ENCODE results near the gene GSE1. TPM values are rescaled to one million over a fixed set of nuclear protein-coding genes. Genes with fewer than 3 reads are reported as not detected.

Gene GSE1
- total and polyA plus RNA-seq, 4 donors, result 20.3 to 40.6 (median 30.7) TPM

DNA sequence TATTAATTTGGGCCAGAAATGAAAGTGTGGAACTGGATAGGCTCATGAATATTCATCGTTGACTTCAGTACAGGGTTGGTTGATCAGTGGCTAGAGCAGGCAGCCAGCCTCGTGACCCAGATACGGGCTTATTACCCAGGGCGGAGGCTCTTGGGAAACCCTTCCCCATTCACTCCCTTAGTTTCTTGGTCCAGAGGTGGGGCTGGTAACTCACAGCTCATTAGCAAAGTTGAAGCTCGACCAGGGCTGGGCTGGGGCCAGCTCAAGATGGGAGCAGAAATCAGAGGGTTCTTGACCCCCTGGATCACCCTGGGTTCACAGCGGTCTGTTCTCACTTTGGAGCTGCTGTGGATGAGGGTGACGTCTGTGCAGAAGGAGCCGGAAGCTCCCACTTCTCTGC is 44.6 kb upstream of the GSE1 start:
- peaks cover 5% of the 10 kb centered on the region for H3K9me3 ChIP-seq (ENCODE audit: control insufficient read depth, insufficient read depth, low read length)
- no CpG with 5 or more reads among the region's 8 CpGs for WGBS (ENCODE audit: insufficient coverage)
- peaks cover 28% of the 10 kb centered on the region for H3K36me3 ChIP-seq (ENCODE audit: control insufficient read depth, insufficient read depth, low read length)
- no peaks in the 10 kb centered on the region for H3K27me3 ChIP-seq (ENCODE audit: control insufficient read depth, insufficient read depth, low read length)
- DNase-seq (ENCODE audit: low read depth in 4 of 6, low spot score in 6 of 6), result no peak
- no peak overlapping the region for H3K4me3 ChIP-seq (ENCODE audit: low read depth, low read length)
- peaks cover 64% of the 10 kb centered on the region for H3K4me1 ChIP-seq (ENCODE audit: control insufficient read depth, insufficient read depth, low read length)
- H3K27ac ChIP-seq (ENCODE audit: low read depth, low read length), result no peak overlapping the region

DNA sequence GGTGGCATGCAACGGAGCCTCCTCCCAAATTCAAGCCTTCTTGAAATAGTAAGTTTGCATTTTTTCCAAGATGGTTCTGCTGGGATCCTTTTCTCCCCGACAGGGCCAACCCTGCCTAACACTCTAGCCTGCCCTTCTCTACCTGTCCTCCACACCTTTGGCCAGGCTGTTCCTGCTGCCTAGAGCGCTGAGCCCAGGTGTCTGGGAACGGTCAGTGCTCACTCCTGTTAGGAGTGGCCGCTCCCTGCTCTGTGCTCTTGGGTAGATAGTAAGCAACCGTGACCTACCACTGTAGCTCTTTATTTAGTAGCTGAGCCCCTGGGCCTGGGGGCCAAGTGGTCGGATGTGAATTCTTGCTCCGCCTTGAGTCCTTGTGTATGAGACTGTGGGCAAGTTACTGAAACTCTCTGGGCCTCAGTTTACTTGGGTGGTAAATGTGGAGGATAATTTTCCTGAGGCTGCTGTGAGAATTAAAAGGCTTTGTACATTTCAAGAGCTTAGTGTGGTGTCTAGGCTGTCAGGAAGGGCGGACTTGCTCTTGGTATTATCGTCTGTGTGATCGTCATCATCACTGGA is 44.0 kb upstream of the GSE1 start:
- Histone ChIP-seq H3K9me3 (ENCODE audit: control insufficient read depth, insufficient read depth, low read length) (peaks cover 5% of the 10 kb centered on the region), H3K27ac (ENCODE audit: low read depth, low read length) (no peak overlapping the region), H3K4me1 (ENCODE audit: control insufficient read depth, insufficient read depth, low read length) (peaks cover 66% of the 10 kb centered on the region), H3K36me3 (ENCODE audit: control insufficient read depth, insufficient read depth, low read length) (peaks cover 28% of the 10 kb centered on the region), H3K4me3 (ENCODE audit: low read depth, low read length) (no peak overlapping the region), H3K27me3 (ENCODE audit: control insufficient read depth, insufficient read depth, low read length) (no peaks in the 10 kb centered on the region)
- no peak for DNase-seq (ENCODE audit: low read depth in 4 of 6, low spot score in 6 of 6)
- WGBS (ENCODE audit: insufficient coverage), result 93% methylated on average over 10 of the region's 11 CpGs

DNA sequence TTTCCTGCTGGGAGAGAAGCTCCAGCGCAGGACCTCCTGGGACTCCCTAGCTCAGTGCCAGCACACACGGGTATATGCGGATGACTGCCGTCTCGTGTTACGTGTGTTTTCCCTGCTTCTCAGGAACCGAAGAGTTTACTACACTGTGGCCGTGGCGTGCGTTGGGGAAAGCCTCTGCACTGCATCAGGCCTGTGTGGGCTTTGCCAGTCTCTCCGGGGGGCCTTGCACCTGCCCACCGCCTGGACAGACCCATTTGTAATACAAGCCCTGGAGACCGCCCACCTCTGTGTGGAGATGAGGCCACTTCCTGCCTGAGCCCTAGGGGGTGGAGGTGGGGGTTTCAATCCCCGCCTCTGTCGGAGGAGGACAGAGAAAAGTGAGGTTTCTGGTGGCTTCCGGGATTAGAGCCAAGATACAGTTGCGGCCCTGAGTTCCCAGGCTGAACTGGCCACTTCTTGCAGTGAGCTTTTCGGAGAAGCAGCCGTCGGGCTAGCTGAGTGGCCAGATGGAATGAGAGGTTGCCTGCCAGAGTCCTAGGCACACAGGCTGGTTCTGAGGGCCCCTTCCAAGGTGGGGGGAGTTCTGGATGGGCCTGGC is 43.4 kb upstream of the GSE1 start:
- peaks cover 5% of the 10 kb centered on the region for H3K9me3 ChIP-seq (ENCODE audit: control insufficient read depth, insufficient read depth, low read length)
- peak in 1 of 6 donors; percentile 58 for DNase-seq (ENCODE audit: low read depth in 4 of 6, low spot score in 6 of 6)
- H3K4me1 ChIP-seq (ENCODE audit: control insufficient read depth, insufficient read depth, low read length), result peaks cover 70% of the 10 kb centered on the region
- H3K36me3 ChIP-seq (ENCODE audit: control insufficient read depth, insufficient read depth, low read length), result peaks cover 26% of the 10 kb centered on the region
- no peaks in the 10 kb centered on the region for H3K27me3 ChIP-seq (ENCODE audit: control insufficient read depth, insufficient read depth, low read length)
- no peak overlapping the region for H3K4me3 ChIP-seq (ENCODE audit: low read depth, low read length)
- 55% methylated on average over 20 of the region's 20 CpGs for WGBS (ENCODE audit: insufficient coverage)
- H3K27ac ChIP-seq (ENCODE audit: low read depth, low read length), result no peak overlapping the region

DNA sequence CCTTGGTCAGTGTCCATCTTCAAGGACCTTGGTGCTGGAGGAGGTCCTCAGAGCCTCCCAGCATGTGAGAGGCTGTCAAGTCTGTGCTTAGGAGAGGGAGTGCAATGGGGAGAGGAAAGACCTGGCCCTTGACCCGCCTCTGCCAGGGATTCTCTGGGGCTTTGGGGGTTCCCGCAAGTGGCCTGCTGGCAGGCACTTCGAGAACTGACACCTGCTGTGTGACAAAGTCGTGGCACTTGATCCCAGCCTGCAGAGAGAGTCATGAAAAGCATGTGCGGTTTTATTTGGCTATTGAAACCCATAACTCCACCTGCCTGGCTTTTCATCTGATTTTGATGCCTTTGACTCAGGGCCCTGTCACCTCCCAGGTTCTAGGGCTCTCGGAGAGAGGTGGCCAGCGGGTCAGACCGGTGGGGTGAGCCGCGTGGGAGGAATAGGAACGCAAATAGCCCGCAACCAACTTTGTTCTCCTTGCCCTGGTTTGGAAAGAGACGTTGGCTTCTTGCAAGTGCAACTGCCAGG is 42.8 kb upstream of the GSE1 start:
- H3K4me3 ChIP-seq (ENCODE audit: low read depth, low read length), result no peak overlapping the region
- H3K27me3 ChIP-seq (ENCODE audit: control insufficient read depth, insufficient read depth, low read length), result no peaks in the 10 kb centered on the region
- H3K27ac ChIP-seq (ENCODE audit: low read depth, low read length), result no peak overlapping the region
- no peak for DNase-seq (ENCODE audit: low read depth in 4 of 6, low spot score in 6 of 6)
- peaks cover 74% of the 10 kb centered on the region for H3K4me1 ChIP-seq (ENCODE audit: control insufficient read depth, insufficient read depth, low read length)
- 58% methylated on average over 9 of the region's 13 CpGs for WGBS (ENCODE audit: insufficient coverage)
- H3K9me3 ChIP-seq (ENCODE audit: control insufficient read depth, insufficient read depth, low read length), result peaks cover 5% of the 10 kb centered on the region
- H3K36me3 ChIP-seq (ENCODE audit: control insufficient read depth, insufficient read depth, low read length), result peaks cover 24% of the 10 kb centered on the region

DNA sequence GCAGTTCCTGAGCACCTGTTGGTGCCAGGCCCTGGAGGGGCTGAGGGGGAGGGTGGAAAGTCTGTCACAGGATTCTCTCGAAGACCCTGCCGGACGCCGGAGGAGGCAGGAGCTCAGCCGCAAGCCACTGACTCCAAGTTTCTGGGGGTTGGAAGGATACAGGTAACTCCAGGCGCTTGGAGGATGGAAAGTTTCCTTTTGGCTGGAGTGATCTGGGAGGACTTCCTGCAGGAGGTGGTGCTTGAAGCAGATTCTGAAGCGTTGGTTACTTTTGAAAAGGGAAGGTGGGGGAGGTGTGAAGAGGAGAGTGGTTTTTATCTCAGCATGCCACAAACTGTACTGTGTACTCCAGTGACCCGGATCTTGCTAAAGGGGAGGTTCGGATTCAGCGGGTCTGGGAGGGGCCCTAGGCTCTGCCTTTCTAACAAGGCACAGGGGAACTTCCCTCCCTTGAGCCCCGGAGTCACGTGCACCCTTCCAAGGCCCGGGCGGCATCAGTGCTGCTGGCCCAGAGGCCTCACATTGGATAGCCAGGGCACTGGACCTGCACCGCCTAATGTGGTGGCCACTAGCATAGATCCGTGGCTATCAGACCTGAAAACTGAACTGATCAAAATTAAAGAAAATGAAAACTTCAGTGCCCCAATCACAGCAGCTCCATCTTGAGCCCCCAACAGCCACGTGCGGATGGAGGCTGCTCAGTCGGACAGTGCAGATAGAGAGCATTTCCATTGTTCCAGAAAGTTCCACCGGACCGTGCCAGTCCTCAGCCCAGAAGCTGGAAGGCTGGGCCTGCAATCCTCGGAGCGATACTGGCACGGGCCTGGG is 42.2 kb upstream of the GSE1 start:
- WGBS (ENCODE audit: insufficient coverage), result 83% methylated on average over 24 of the region's 24 CpGs
- Histone ChIP-seq H3K4me1 (ENCODE audit: control insufficient read depth, insufficient read depth, low read length) (peaks cover 72% of the 10 kb centered on the region), H3K9me3 (ENCODE audit: control insufficient read depth, insufficient read depth, low read length) (peaks cover 5% of the 10 kb centered on the region), H3K27me3 (ENCODE audit: control insufficient read depth, insufficient read depth, low read length) (no peaks in the 10 kb centered on the region), H3K4me3 (ENCODE audit: low read depth, low read length) (no peak overlapping the region), H3K36me3 (ENCODE audit: control insufficient read depth, insufficient read depth, low read length) (peaks cover 22% of the 10 kb centered on the region), H3K27ac (ENCODE audit: low read depth, low read length) (no peak overlapping the region)
- DNase-seq (ENCODE audit: low read depth in 4 of 6, low spot score in 6 of 6), result no peak

DNA sequence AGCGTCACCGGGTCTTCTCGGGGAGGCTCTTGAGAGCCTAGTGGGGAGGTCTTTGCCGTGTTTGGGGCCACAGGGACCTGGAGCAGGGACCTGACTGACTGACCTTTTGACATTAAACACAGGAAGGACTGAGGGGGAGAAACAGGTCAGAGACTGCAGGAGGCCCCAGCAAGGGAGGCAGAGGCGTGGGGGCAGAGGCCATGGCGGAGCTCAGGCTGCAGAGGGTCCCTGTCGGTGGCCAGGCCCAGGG is 41.6 kb upstream of the GSE1 start:
- Histone ChIP-seq H3K4me1 (ENCODE audit: control insufficient read depth, insufficient read depth, low read length) (peaks cover 69% of the 10 kb centered on the region), H3K4me3 (ENCODE audit: low read depth, low read length) (no peak overlapping the region), H3K27ac (ENCODE audit: low read depth, low read length) (no peak overlapping the region), H3K27me3 (ENCODE audit: control insufficient read depth, insufficient read depth, low read length) (no peaks in the 10 kb centered on the region), H3K36me3 (ENCODE audit: control insufficient read depth, insufficient read depth, low read length) (peaks cover 22% of the 10 kb centered on the region), H3K9me3 (ENCODE audit: control insufficient read depth, insufficient read depth, low read length) (peaks cover 5% of the 10 kb centered on the region)
- WGBS (ENCODE audit: insufficient coverage), result 83% methylated on average over 7 of the region's 7 CpGs
- no peak for DNase-seq (ENCODE audit: low read depth in 4 of 6, low spot score in 6 of 6)

DNA sequence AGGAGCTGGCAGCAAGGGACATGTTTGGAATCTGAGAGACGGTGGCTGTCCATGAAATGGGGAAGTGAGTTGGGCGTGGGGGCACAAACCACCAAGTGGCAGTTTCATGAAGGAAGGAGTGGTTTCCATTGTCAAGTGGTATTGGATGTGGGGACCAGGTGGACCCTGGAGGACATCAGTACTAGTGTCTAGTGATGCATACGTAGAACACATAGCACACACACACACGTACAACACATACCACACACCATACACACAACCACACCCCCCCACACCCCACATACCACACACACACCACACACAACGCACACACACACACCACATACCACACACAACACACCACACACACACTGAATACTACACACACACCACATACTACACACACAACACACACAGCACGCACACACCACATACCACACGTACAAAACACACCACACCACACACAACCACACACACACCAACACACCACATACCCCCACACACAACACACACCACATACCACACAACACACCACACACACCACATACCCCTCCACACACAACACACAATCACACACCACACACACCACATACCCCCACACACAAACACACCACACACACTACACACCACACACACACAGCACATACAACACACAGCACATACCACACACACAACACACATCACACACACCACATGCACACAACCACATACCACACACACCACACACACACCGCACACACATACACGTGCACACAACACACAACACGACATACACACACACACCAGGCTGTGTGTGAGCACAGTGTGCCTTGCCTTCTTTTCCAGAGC is 41.1 kb upstream of the GSE1 start:
- no peak overlapping the region for H3K4me3 ChIP-seq (ENCODE audit: low read depth, low read length)
- no peak overlapping the region for H3K27ac ChIP-seq (ENCODE audit: low read depth, low read length)
- peaks cover 5% of the 10 kb centered on the region for H3K9me3 ChIP-seq (ENCODE audit: control insufficient read depth, insufficient read depth, low read length)
- peaks cover 69% of the 10 kb centered on the region for H3K4me1 ChIP-seq (ENCODE audit: control insufficient read depth, insufficient read depth, low read length)
- no peaks in the 10 kb centered on the region for H3K27me3 ChIP-seq (ENCODE audit: control insufficient read depth, insufficient read depth, low read length)
- no peak for DNase-seq (ENCODE audit: low read depth in 4 of 6, low spot score in 6 of 6)
- peaks cover 23% of the 10 kb centered on the region for H3K36me3 ChIP-seq (ENCODE audit: control insufficient read depth, insufficient read depth, low read length)
- 73% methylated on average over 9 of the region's 10 CpGs for WGBS (ENCODE audit: insufficient coverage)

DNA sequence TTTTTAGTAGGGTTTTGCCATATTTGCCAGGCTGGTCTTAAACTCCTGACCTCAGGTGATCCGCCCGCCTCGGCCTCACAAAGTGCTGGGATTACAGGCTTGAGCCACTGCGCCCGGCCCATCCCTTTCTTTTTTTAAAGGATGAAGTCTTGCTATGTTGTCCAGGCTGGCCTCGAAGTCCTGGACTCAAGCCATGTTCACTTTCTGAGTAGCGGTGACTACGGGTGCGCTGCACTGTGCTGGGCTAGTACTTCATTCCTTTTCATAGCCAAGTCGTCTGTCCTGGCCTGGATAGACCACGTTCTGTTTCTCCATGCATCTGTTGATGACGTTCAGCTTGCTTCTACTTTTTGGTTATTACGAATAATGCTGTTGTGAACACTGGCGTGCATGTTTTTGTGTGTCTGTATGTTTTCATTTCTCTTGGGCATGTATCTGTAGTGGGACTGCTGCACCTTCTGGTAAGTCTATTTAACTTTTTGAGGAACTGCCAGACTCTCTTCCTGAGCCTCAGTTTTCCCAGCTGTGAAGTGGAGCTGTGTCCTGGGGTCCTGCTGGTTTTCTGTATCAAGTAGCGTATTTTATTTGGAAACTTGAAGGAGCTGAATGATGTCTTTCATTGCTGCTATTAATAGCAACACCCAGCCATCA is 40.0 kb upstream of the GSE1 start:
- Histone ChIP-seq H3K27me3 (ENCODE audit: control insufficient read depth, insufficient read depth, low read length) (no peaks in the 10 kb centered on the region), H3K4me3 (ENCODE audit: low read depth, low read length) (no peak overlapping the region), H3K9me3 (ENCODE audit: control insufficient read depth, insufficient read depth, low read length) (peaks cover 5% of the 10 kb centered on the region), H3K27ac (ENCODE audit: low read depth, low read length) (peak overlapping the region; percentile 91), H3K4me1 (ENCODE audit: control insufficient read depth, insufficient read depth, low read length) (peaks cover 76% of the 10 kb centered on the region), H3K36me3 (ENCODE audit: control insufficient read depth, insufficient read depth, low read length) (peaks cover 27% of the 10 kb centered on the region)
- whole genome bisulfite sequencing (ENCODE audit: insufficient coverage), result 87% methylated on average over 13 of the region's 15 CpGs
- no peak for DNase-seq (ENCODE audit: low read depth in 4 of 6, low spot score in 6 of 6)
